ENCODE results near the gene PILRA.
"Not testable (repeated sequence)": the region's sequence is repeated elsewhere in the genome, so short reads cannot be mapped to it uniquely, and the experiment has no call there.

Gene PILRA

DNA sequence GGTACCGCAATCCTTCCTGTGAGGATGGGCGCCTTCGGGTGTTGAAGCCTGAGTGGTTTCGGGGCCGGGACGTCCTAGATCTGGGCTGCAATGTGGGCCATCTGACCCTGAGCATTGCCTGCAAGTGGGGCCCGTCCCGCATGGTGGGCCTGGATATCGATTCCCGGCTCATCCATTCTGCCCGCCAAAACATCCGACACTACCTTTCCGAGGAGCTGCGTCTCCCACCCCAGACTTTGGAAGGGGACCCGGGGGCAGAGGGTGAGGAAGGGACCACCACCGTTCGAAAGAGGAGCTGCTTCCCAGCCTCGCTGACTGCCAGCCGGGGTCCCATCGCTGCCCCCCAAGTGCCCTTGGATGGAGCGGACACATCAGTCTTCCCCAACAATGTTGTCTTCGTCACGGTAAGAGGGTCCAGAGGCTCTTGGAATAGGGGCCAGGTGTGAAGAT lies 58.0 kb downstream of the PILRA start:
- Histone ChIP-seq H2AFZ (ENCODE audit: low read depth, low read length) (no peak overlapping the region), H3K4me3 (ENCODE audit: low read length) (peak overlapping the region; percentile 71), H3K36me3 (ENCODE audit: insufficient read depth, low read length) (peaks cover 39% of the 10 kb centered on the region)

DNA sequence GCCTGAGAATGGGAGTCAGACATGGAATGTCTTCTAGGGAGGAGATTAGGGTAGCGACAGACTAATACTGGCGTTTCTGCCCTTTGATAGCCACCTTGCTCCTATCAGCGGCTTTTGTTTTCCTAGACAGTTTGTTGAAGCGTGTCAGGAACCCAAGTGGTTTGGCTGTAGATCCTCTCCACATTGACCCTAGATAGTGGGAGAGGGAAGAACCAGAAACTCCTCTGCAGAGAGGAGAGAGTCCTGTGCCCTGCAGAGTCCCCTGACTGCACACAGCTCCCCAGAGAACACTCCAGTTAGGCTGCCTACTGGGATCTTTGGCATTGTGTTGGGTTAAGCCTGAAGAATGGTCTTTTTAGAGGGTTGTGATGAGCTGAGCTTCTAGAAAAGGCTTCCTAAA lies 58.8 kb downstream of the PILRA start:
- H3K4me3 ChIP-seq (ENCODE audit: low read length), result no peak overlapping the region

More for the DNA sequence above, 58.0 kb downstream of the PILRA start:
- peaks cover 29% of the 10 kb centered on the region for H3K4me1 ChIP-seq (ENCODE audit: insufficient read depth, low read length)
- H3K27me3 ChIP-seq (ENCODE audit: insufficient read depth, low read length), result no peaks in the 10 kb centered on the region
- no peaks in the 10 kb centered on the region for H3K9me3 ChIP-seq (ENCODE audit: low read length)

DNA sequence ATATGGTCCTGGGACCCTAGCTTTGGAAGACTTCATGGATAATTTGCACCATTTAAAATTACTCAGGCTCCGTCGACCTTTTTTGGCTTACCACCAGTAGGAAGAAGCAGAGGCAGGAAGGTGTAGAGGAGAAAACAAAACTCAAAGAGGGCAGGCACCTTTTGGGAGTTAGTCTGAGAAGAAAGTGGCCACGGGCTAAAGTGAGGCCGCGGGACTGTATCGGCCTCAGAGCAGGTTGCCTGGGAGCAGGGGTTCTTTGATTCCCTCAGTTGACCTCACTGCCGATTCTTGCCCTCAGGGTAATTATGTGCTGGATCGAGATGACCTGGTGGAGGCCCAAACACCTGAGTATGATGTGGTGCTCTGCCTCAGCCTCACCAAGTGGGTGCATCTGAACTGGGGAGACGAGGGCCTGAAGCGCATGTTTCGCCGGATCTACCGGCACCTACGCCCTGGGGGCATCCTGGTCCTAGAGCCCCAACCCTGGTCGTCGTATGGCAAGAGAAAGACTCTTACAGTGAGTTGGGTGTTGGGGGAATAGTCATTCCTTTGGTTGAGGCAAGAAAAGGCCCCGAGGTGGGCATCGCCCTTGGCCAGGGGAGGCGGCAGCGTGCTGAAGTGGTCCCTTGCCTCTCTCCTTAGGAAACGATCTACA lies 59.5 kb downstream of the PILRA start:
- Histone ChIP-seq H3K27me3 (ENCODE audit: insufficient read depth, low read length) (no peaks in the 10 kb centered on the region), H3K4me1 (ENCODE audit: insufficient read depth, low read length) (peaks cover 31% of the 10 kb centered on the region), H3K4me3 (ENCODE audit: low read length) (no peak overlapping the region), H3K36me3 (ENCODE audit: insufficient read depth, low read length) (peaks cover 39% of the 10 kb centered on the region), H3K9me3 (ENCODE audit: low read length) (no peaks in the 10 kb centered on the region), H2AFZ (ENCODE audit: low read depth, low read length) (no peak overlapping the region)

More for the DNA sequence above, 58.8 kb downstream of the PILRA start:
- Histone ChIP-seq H2AFZ (ENCODE audit: low read depth, low read length) (no peak overlapping the region), H3K36me3 (ENCODE audit: insufficient read depth, low read length) (peaks cover 39% of the 10 kb centered on the region), H3K4me1 (ENCODE audit: insufficient read depth, low read length) (peaks cover 31% of the 10 kb centered on the region), H3K27me3 (ENCODE audit: insufficient read depth, low read length) (no peaks in the 10 kb centered on the region), H3K9me3 (ENCODE audit: low read length) (no peaks in the 10 kb centered on the region)

GRCh38 chr7:100433276-100433591 lies 59.9 kb downstream of the PILRA start:
- H3K27me3 ChIP-seq (ENCODE audit: insufficient read depth, low read length), result no peaks in the 10 kb centered on the region
- H2AFZ ChIP-seq (ENCODE audit: low read depth, low read length), result no peak overlapping the region
- peaks cover 39% of the 10 kb centered on the region for H3K36me3 ChIP-seq (ENCODE audit: insufficient read depth, low read length)
- no peak overlapping the region for H3K4me3 ChIP-seq (ENCODE audit: low read length)
- no peaks in the 10 kb centered on the region for H3K9me3 ChIP-seq (ENCODE audit: low read length)
- H3K4me1 ChIP-seq (ENCODE audit: insufficient read depth, low read length), result peaks cover 31% of the 10 kb centered on the region

- no peaks in the 10 kb centered on the region for H3K9me3 ChIP-seq (ENCODE audit: low read length)
- H2AFZ ChIP-seq (ENCODE audit: low read depth, low read length), result no peak overlapping the region
- H3K4me1 ChIP-seq (ENCODE audit: insufficient read depth, low read length), result peaks cover 31% of the 10 kb centered on the region
- no peaks in the 10 kb centered on the region for H3K27me3 ChIP-seq (ENCODE audit: insufficient read depth, low read length)
- peaks cover 39% of the 10 kb centered on the region for H3K36me3 ChIP-seq (ENCODE audit: insufficient read depth, low read length)
- H3K4me3 ChIP-seq (ENCODE audit: low read length), result no peak overlapping the region
Observed at GRCh38 chr7:100433592-100434296, 60.5 kb downstream of the PILRA start.

GRCh38 chr7:100434297-100435144 lies 61.2 kb downstream of the PILRA start:
- H3K36me3 ChIP-seq (ENCODE audit: insufficient read depth, low read length), result peaks cover 39% of the 10 kb centered on the region
- H3K4me3 ChIP-seq (ENCODE audit: low read length), result no peak overlapping the region
- peaks cover 31% of the 10 kb centered on the region for H3K4me1 ChIP-seq (ENCODE audit: insufficient read depth, low read length)
- no peak overlapping the region for H2AFZ ChIP-seq (ENCODE audit: low read depth, low read length)
- H3K9me3 ChIP-seq (ENCODE audit: low read length), result no peaks in the 10 kb centered on the region
- H3K27me3 ChIP-seq (ENCODE audit: insufficient read depth, low read length), result no peaks in the 10 kb centered on the region

GRCh38 chr7:100435401-100436304 lies 62.4 kb downstream of the PILRA start:
- H3K36me3 ChIP-seq (ENCODE audit: insufficient read depth, low read length), result peaks cover 39% of the 10 kb centered on the region
- no peaks in the 10 kb centered on the region for H3K9me3 ChIP-seq (ENCODE audit: low read length)
- peak overlapping the region; percentile 59 for H3K4me3 ChIP-seq (ENCODE audit: low read length)
- no peak overlapping the region for H2AFZ ChIP-seq (ENCODE audit: low read depth, low read length)
- peaks cover 27% of the 10 kb centered on the region for H3K4me1 ChIP-seq (ENCODE audit: insufficient read depth, low read length)
- H3K27me3 ChIP-seq (ENCODE audit: insufficient read depth, low read length), result no peaks in the 10 kb centered on the region

GRCh38 chr7:100437150-100438100 lies 64.1 kb downstream of the PILRA start:
- no peaks in the 10 kb centered on the region for H3K27me3 ChIP-seq (ENCODE audit: insufficient read depth, low read length)
- peaks cover 28% of the 10 kb centered on the region for H3K36me3 ChIP-seq (ENCODE audit: insufficient read depth, low read length)
- no peak overlapping the region for H3K4me3 ChIP-seq (ENCODE audit: low read length)
- no peaks in the 10 kb centered on the region for H3K9me3 ChIP-seq (ENCODE audit: low read length)
- H3K4me1 ChIP-seq (ENCODE audit: insufficient read depth, low read length), result peaks cover 14% of the 10 kb centered on the region
- H2AFZ ChIP-seq (ENCODE audit: low read depth, low read length), result no peak overlapping the region

DNA sequence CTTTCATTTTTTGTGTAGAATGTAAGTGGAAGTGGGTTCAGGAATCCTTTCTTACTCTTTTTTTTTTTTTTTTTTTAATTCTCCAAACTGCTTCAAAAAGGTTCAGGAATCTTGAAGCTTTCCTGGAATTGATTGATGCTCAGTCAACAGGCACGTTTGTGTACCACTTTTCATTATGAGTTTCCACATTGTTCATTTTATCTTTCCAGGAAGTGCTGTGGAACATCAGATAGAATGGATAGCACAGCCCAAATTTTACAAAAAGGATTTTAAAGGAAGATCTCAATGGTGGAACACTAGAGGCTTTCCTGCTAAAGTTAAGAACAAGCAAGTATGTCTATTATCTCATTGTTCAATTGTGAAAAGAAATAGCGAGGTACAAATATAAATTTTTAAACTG lies 64.9 kb downstream of the PILRA start:
- peaks cover 21% of the 10 kb centered on the region for H3K36me3 ChIP-seq (ENCODE audit: insufficient read depth, low read length)
- H2AFZ ChIP-seq (ENCODE audit: low read depth, low read length), result no peak overlapping the region
- H3K4me3 ChIP-seq (ENCODE audit: low read length), result no peak overlapping the region
- H3K4me1 ChIP-seq (ENCODE audit: insufficient read depth, low read length), result peaks cover 14% of the 10 kb centered on the region
- H3K27me3 ChIP-seq (ENCODE audit: insufficient read depth, low read length), result no peaks in the 10 kb centered on the region
- no peaks in the 10 kb centered on the region for H3K9me3 ChIP-seq (ENCODE audit: low read length)

- H2AFZ ChIP-seq (ENCODE audit: low read depth, low read length); H3K4me3 ChIP-seq (ENCODE audit: low read length); H3K27me3 ChIP-seq (ENCODE audit: insufficient read depth, low read length); H3K9me3 ChIP-seq (ENCODE audit: low read length): not testable (repeated sequence)
- Histone ChIP-seq H3K4me1 (ENCODE audit: insufficient read depth, low read length) (peaks cover 14% of the 10 kb centered on the region), H3K36me3 (ENCODE audit: insufficient read depth, low read length) (peaks cover 15% of the 10 kb centered on the region)
Observed at GRCh38 chr7:100438731-100439130, 65.4 kb downstream of the PILRA start.

DNA sequence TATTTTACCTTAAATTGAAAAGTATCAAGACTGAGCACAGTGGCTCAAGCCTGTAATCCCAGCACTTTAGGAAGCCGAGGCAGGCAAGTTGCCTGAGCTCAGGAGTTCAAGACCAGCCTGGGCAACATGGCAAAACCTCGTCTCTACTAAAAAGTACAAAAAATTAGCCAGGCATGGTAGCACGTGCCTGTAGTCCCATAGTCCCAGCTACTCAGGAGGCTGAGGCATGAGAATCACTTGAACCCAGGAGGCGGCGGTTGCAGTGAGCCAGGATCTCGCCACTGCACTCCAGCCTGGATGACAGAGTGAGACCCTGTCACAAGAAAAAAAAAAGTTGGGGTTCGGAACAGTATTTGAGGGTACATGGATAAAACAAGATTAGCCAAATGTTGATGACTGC lies 66.0 kb downstream of the PILRA start:
- not testable (repeated sequence) for H3K36me3 ChIP-seq (ENCODE audit: insufficient read depth, low read length); H2AFZ ChIP-seq (ENCODE audit: low read depth, low read length); H3K27me3 ChIP-seq (ENCODE audit: insufficient read depth, low read length); H3K4me3 ChIP-seq (ENCODE audit: low read length); H3K9me3 ChIP-seq (ENCODE audit: low read length)
- H3K4me1 ChIP-seq (ENCODE audit: insufficient read depth, low read length), result peaks cover 16% of the 10 kb centered on the region

Data from neuron (in vitro differentiated cells).